Chondrocyte (in vitro differentiated cells): ENCODE data around the gene BANP. TPM values are rescaled to one million over a fixed set of nuclear protein-coding genes. Genes with fewer than 3 reads are reported as not detected.
"Not testable (repeated sequence)": the region's sequence is repeated elsewhere in the genome, so short reads cannot be mapped to it uniquely, and the experiment has no call there.

Source experiments
- DNase-seq: peaks from one replicate; pipeline ENCODE4 v3.0.0; 2021; ENCODE audit warnings: mixed read lengths, low spot score
- H3K27ac Mint-ChIP-seq: one replicate; pipeline ENCODE4 v1.8.0; 2021; ENCODE audit warnings: mild to moderate bottlenecking, moderate library complexity, mixed read lengths; ENCODE audit not compliant: unreplicated experiment
- H3K27me3 Mint-ChIP-seq: 2 replicates; pipeline ENCODE4 v1.8.0; 2021; ENCODE audit warnings: low read depth, mixed read lengths
- H3K36me3 Mint-ChIP-seq: 2 replicates; pipeline ENCODE4 v1.8.0; 2021; ENCODE audit warnings: low read depth, mixed read lengths
- H3K4me1 Mint-ChIP-seq: 2 replicates; pipeline ENCODE4 v1.8.0; 2021; ENCODE audit warnings: low read depth, mild to moderate bottlenecking, mixed read lengths
- H3K4me3 Mint-ChIP-seq: one replicate; pipeline ENCODE4 v1.8.0; 2021; ENCODE audit warnings: mild to moderate bottlenecking, moderate library complexity, mixed read lengths; ENCODE audit not compliant: unreplicated experiment
- H3K9me3 Mint-ChIP-seq: 2 replicates; pipeline ENCODE4 v1.8.0; 2021; ENCODE audit warnings: low read depth, mixed read lengths
- total RNA-seq: library from RNA; stranded (reverse); gene quantifications from 3 replicates; pipeline ENCODE4 v1.2.1, GENCODE V29; 2021
- TF ChIP-seq, protein P1 (sequence below): fragments of 200-600 bp; sonication (generic); IDR thresholded peaks from 2 replicates; pipeline ENCODE4 v1.5.0; 2021; ENCODE audit warnings: antibody characterized with exemption, mild to moderate bottlenecking, moderate library complexity

The BANP gene
- total RNA-seq, 1 donor from 2014 or later = 15.0 TPM

DNA sequence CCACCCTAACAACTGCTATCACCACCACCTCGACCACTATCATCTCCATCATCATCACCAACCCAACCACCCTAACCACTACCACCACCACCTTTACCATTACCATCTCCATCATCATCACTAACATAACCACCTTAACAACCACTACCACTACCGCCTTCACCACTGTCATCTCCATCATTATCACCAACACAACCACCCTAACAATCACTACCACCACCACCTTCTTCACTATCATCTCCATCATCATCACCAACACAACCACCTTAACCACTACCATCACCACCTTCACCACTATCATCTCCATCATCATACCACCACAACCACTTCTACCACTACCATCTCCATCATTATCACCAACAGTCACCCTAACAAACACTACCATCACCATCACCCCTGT is 101.4 kb downstream of the BANP start:
- H3K4me1 Mint-ChIP-seq = peaks cover 3% of the 10 kb centered on the region
- TF ChIP-seq, protein P1, sequence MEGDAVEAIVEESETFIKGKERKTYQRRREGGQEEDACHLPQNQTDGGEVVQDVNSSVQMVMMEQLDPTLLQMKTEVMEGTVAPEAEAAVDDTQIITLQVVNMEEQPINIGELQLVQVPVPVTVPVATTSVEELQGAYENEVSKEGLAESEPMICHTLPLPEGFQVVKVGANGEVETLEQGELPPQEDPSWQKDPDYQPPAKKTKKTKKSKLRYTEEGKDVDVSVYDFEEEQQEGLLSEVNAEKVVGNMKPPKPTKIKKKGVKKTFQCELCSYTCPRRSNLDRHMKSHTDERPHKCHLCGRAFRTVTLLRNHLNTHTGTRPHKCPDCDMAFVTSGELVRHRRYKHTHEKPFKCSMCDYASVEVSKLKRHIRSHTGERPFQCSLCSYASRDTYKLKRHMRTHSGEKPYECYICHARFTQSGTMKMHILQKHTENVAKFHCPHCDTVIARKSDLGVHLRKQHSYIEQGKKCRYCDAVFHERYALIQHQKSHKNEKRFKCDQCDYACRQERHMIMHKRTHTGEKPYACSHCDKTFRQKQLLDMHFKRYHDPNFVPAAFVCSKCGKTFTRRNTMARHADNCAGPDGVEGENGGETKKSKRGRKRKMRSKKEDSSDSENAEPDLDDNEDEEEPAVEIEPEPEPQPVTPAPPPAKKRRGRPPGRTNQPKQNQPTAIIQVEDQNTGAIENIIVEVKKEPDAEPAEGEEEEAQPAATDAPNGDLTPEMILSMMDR = no peak
- no peaks in the 10 kb centered on the region for H3K27me3 Mint-ChIP-seq
- peaks cover 20% of the 10 kb centered on the region for H3K36me3 Mint-ChIP-seq
- no peak for DNase-seq
- no peaks in the 10 kb centered on the region for H3K9me3 Mint-ChIP-seq
- H3K4me3 Mint-ChIP-seq = no peak overlapping the region
- no peak overlapping the region for H3K27ac Mint-ChIP-seq

DNA sequence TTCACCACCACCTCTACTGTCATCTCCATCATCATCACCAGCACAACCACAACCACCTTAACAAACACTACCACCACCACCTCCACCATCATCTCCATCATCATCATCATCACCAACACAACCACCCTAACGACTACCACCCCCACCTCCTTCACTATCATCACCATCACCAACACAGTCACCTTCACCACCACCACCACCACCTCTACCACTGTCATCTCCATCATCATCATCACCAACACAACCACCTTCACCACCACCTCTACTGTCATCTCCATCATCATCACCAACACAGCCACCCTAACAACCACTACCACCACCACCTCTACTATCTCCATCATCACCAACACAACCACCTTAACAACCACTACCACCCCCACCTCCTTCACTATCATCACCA is 102.2 kb downstream of the BANP start:
- H3K27me3 Mint-ChIP-seq, H3K9me3 Mint-ChIP-seq, H3K4me3 Mint-ChIP-seq, H3K27ac Mint-ChIP-seq, H3K4me1 Mint-ChIP-seq, DNase-seq: not testable (repeated sequence)
- H3K36me3 Mint-ChIP-seq = peaks cover 11% of the 10 kb centered on the region

DNA sequence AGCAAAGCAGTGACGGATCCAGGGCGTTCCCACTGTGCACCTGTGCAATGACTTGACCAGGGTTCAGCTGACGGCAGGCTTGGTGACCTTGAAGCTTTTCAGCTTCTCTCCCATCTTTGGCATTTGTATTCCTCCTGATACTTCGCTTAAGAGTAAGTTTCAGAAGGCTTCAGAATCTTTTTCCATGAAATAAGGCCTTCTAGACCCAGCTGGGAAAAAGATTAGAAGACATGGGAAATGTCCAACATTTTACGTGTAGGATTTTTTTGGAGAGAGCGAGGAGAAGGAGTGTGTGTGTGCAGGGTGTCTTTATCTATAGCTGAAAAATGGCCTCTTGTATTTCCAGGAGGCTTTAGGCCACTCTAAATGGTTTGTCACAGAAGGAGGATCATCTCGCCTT is 104.1 kb downstream of the BANP start:
- H3K36me3 Mint-ChIP-seq = peaks cover under 1% of the 10 kb centered on the region
- H3K4me1 Mint-ChIP-seq = no peaks in the 10 kb centered on the region
- H3K27ac Mint-ChIP-seq = no peak overlapping the region

DNA sequence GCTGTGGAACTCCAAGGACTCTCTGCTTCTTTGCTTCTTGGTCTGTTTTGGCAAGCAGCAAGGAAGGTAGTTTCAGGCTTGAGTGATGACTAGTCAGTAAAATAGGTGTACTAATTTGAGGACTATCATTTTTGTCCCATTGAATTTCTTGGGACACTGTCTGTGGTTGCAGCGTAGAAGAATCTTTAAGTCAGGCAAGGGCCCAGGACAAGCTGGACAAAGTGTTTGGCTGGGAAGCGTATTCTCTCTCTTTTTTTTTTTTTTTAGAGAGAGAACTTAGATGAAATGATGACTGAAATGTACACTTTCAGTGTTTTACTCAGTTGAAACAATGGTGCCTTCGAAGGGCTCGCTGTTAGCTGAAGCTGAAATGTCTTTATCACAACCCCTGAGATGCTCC is 105.0 kb downstream of the BANP start:
- Mint-ChIP-seq H3K27me3 (no peaks in the 10 kb centered on the region), H3K27ac (no peak overlapping the region), H3K9me3 (no peaks in the 10 kb centered on the region), H3K4me3 (no peak overlapping the region), H3K4me1 (peaks cover under 1% of the 10 kb centered on the region), H3K36me3 (peaks cover 1% of the 10 kb centered on the region)
- DNase-seq = no peak
- TF ChIP-seq, protein P1 = no peak

More for the DNA sequence above, 104.1 kb downstream of the BANP start:
- peak; percentile 42 for DNase-seq
- Mint-ChIP-seq H3K9me3 (no peaks in the 10 kb centered on the region), H3K27me3 (no peaks in the 10 kb centered on the region), H3K4me3 (no peak overlapping the region)
- TF ChIP-seq, protein P1 = no peak

DNA sequence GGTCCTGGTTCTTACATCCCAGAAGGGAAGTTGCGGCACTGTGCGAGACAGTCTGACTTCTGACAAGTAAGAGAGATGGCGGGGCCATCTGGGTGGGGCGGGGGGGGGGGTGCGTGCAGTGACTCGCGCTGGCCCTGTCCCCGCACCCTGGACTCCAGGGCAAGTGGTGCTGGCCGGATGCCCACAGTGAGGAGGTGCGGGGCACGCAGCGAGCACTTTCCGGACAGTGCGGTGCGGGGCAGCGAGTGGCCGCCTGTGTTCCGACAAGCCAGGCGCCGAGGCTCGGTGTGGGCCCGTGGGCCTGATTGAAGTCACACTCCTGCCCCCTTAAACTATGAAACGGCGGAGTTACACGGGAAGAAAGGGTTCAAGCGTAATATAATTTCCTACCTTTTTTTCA is 106.4 kb downstream of the BANP start:
- H3K9me3 Mint-ChIP-seq = no peaks in the 10 kb centered on the region
- peaks cover 1% of the 10 kb centered on the region for H3K36me3 Mint-ChIP-seq
- peaks cover 12% of the 10 kb centered on the region for H3K4me1 Mint-ChIP-seq
- H3K4me3 Mint-ChIP-seq = no peak overlapping the region
- no peak for DNase-seq
- H3K27ac Mint-ChIP-seq = no peak overlapping the region
- TF ChIP-seq, protein P1 = no peak
- no peaks in the 10 kb centered on the region for H3K27me3 Mint-ChIP-seq

DNA sequence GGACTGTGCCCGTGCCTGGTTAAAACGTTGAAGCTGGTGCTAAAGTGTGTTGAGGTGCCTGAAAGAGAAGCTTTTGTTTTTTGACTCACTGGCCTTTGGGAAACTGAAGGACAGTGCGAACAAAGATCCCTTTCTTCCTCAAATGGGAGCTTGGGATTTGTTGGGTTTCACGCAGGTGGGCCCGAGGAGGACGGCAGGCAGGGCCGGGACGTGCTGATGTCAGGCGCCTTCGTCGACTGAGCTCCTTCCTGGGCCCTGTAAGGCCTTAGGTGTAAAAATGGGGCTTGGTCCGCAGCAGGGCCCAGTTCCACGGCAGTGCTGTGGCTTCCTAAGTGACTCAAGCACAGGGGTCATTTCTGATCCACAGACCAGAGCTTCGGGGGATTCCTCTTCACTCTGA is 106.9 kb downstream of the BANP start:
- no peak overlapping the region for H3K4me3 Mint-ChIP-seq
- TF ChIP-seq, protein P1 = no peak
- no peak for DNase-seq
- H3K4me1 Mint-ChIP-seq = peaks cover 16% of the 10 kb centered on the region
- peaks cover 1% of the 10 kb centered on the region for H3K36me3 Mint-ChIP-seq
- no peaks in the 10 kb centered on the region for H3K9me3 Mint-ChIP-seq
- H3K27ac Mint-ChIP-seq = no peak overlapping the region
- no peaks in the 10 kb centered on the region for H3K27me3 Mint-ChIP-seq
